ENCODE measurements around the gene SH3GL1.

The SH3GL1 gene

GRCh38 chr19:4342615-4343369 lies 57.6 kb downstream of the SH3GL1 start:
- Histone ChIP-seq H4K20me1 (ENCODE audit: insufficient read depth) (no peaks in the 10 kb centered on the region), H3K27ac (peak overlapping the region; percentile 58)
- TF ChIP-seq, protein P1, sequence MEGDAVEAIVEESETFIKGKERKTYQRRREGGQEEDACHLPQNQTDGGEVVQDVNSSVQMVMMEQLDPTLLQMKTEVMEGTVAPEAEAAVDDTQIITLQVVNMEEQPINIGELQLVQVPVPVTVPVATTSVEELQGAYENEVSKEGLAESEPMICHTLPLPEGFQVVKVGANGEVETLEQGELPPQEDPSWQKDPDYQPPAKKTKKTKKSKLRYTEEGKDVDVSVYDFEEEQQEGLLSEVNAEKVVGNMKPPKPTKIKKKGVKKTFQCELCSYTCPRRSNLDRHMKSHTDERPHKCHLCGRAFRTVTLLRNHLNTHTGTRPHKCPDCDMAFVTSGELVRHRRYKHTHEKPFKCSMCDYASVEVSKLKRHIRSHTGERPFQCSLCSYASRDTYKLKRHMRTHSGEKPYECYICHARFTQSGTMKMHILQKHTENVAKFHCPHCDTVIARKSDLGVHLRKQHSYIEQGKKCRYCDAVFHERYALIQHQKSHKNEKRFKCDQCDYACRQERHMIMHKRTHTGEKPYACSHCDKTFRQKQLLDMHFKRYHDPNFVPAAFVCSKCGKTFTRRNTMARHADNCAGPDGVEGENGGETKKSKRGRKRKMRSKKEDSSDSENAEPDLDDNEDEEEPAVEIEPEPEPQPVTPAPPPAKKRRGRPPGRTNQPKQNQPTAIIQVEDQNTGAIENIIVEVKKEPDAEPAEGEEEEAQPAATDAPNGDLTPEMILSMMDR (conservative IDR thresholded peaks at IDR 0.05; ENCODE audit: low read depth, low read length): peak; percentile 35; the same call in 1 of the 2 replicates

GRCh38 chr19:4342314-4342614 lies 58.1 kb downstream of the SH3GL1 start:
- Histone ChIP-seq H4K20me1 (ENCODE audit: insufficient read depth) (no peaks in the 10 kb centered on the region), H3K36me3 (ENCODE audit: insufficient read depth) (no peaks in the 10 kb centered on the region), H3K4me2 (peak overlapping the region; percentile 73), H3K79me2 (ENCODE audit: insufficient read depth, low read depth) (no peaks in the 10 kb centered on the region), H3K4me3 (IDR thresholded peaks at IDR 0.05; ENCODE audit: insufficient read depth, low read depth, low read length) (no peak overlapping the region), H3K27ac (no peak overlapping the region), H3K4me1 (ENCODE audit: low read depth, poor library complexity, severe bottlenecking) (no peaks in the 10 kb centered on the region), H3K9ac (peak overlapping the region; percentile 41; the same call in 1 of the 2 replicates), H3K27me3 (ENCODE audit: insufficient read depth, low read depth) (no peaks in the 10 kb centered on the region), H2AFZ (ENCODE audit: low read depth) (peak overlapping the region; percentile 93)
- TF ChIP-seq, protein P1 (conservative IDR thresholded peaks at IDR 0.05; ENCODE audit: low read depth, low read length): no peak

More at GRCh38 chr19:4342615-4343369, 57.6 kb downstream of the SH3GL1 start:
- Histone ChIP-seq H3K79me2 (ENCODE audit: insufficient read depth, low read depth) (no peaks in the 10 kb centered on the region), H3K36me3 (ENCODE audit: insufficient read depth) (no peaks in the 10 kb centered on the region), H3K9ac (peak overlapping the region; percentile 52; the same call in 1 of the 2 replicates), H3K4me3 (IDR thresholded peaks at IDR 0.05; ENCODE audit: insufficient read depth, low read depth, low read length) (no peak overlapping the region), H2AFZ (ENCODE audit: low read depth) (peak overlapping the region; percentile 93), H3K4me2 (peak overlapping the region; percentile 86), H3K4me1 (ENCODE audit: low read depth, poor library complexity, severe bottlenecking) (no peaks in the 10 kb centered on the region), H3K27me3 (ENCODE audit: insufficient read depth, low read depth) (no peaks in the 10 kb centered on the region)

DNA sequence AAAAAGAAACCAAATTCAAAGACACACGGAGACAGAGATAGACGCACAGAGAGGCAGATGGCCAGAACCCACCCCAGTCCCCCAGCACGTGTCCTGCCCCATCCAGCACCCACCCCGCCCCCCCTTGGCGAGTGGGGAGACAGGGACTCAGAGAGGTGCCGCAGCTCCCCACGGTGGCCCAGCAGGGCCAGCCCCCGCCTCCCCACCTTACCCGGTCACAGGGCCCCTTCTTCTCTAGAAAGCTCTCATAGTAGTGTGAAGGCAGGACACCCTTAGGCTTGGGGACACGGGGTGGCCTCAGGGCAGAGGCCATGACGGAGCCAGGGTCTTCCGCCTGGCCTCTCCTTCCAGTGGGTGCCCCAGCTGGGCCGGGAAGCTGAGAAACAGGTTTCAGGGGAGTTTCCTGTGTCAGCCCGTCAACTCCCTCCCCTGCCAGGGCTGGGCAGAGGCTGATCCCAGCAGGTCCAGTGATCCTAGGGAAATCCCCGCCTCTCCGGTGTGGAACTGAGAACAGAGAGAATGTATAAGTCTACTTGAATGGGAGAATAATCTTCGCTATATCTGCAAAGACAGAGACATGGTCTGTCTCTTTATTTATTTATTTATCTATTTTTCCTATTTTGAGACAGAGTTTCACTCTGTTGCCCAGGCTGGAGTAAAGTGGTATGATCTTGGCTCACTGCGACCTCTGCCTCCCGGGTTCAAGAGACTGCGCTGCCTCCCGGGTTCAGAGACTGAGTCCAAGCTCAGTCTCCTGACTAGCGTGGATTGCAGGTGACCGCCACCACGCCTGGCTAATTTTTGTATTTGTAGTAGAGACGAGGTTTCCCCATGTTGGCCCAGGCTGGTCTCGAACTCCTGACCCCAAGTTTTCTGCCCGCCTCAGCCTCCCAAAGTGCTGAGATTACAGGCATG lies 61.6 kb downstream of the SH3GL1 start, which contains the start of gene STAP2:
Gene STAP2 (minus strand): TSS at position 387 of the 915 bp plus-strand sequence. CDS start 74 bp downstream, at position 313.
- Histone ChIP-seq H3K27ac (no peak within 1 kb of the TSS), H3K9ac (peak within 1 kb of the TSS; percentile 18; the same call in 1 of the 2 replicates), H3K4me3 (IDR thresholded peaks at IDR 0.05; ENCODE audit: insufficient read depth, low read depth, low read length) (no peak within 1 kb of the TSS), H3K27me3 (ENCODE audit: insufficient read depth, low read depth) (no peaks in the 10 kb centered on the region), H3K4me2 (peak within 1 kb of the TSS; percentile 51; the same call in 1 of the 2 replicates), H4K20me1 (ENCODE audit: insufficient read depth) (no peaks in the 10 kb centered on the region), H3K36me3 (ENCODE audit: insufficient read depth) (no peaks in the 10 kb centered on the region), H2AFZ (ENCODE audit: low read depth) (peak within 1 kb of the TSS; percentile 75), H3K79me2 (ENCODE audit: insufficient read depth, low read depth) (no peaks in the 10 kb centered on the region), H3K4me1 (ENCODE audit: low read depth, poor library complexity, severe bottlenecking) (no peaks in the 10 kb centered on the region)
- TF ChIP-seq, protein P1 (conservative IDR thresholded peaks at IDR 0.05; ENCODE audit: low read depth, low read length): no peak

GRCh38 chr19:4337906-4338440 lies 62.4 kb downstream of the SH3GL1 start:
- Histone ChIP-seq H3K79me2 (ENCODE audit: insufficient read depth, low read depth) (no peaks in the 10 kb centered on the region), H3K9ac (peak overlapping the region; percentile 18; the same call in 1 of the 2 replicates), H3K27me3 (ENCODE audit: insufficient read depth, low read depth) (no peaks in the 10 kb centered on the region), H3K27ac (no peak overlapping the region), H4K20me1 (ENCODE audit: insufficient read depth) (no peaks in the 10 kb centered on the region), H3K36me3 (ENCODE audit: insufficient read depth) (no peaks in the 10 kb centered on the region), H3K4me2 (peak overlapping the region; percentile 51; the same call in 1 of the 2 replicates), H3K4me1 (ENCODE audit: low read depth, poor library complexity, severe bottlenecking) (no peaks in the 10 kb centered on the region), H2AFZ (ENCODE audit: low read depth) (peak overlapping the region; percentile 75), H3K4me3 (IDR thresholded peaks at IDR 0.05; ENCODE audit: insufficient read depth, low read depth, low read length) (no peak overlapping the region)
- TF ChIP-seq, protein P1 (conservative IDR thresholded peaks at IDR 0.05; ENCODE audit: low read depth, low read length): no peak

Measured in KMS-11 (cell line).